T-cell (primary cell): ENCODE measurements around the gene SUGP1. TPM values are rescaled to one million over a fixed set of nuclear protein-coding genes. Genes with fewer than 3 reads are reported as not detected.
"Not testable (repeated sequence)": the region's sequence is repeated elsewhere in the genome, so short reads cannot be mapped to it uniquely, and the experiment has no call there.

Experiments used
- ATAC-seq, 4 experiments: fragments of 200-7000 bp in 3 of 4; fragments of 150-1000 bp in 1 of 4; cut with Tn5 transposase; replicated peaks in 1 of 4; 1 replicate in 3 of 4; 2 replicates in 1 of 4; pipeline ENCODE4 v1.10.0; 2021; ENCODE audit warnings: moderate library complexity in 3 of 4, mild to moderate bottlenecking in 2 of 4, moderate number of reproducible peaks in 1 of 4
- CTCF ChIA-PET, 2 donors: fragments of 300-600 bp; sonication (Branson Sonifier 250); formaldehyde crosslinking; loops; one replicate each; lab custom pipeline; 2022; ENCODE audit warnings: antibody characterized with exemption in 2 of 2; lab: Charles Lee
- POLR2A ChIA-PET, 2 donors: fragments of 300-600 bp; sonication (Branson Sonifier 250); formaldehyde crosslinking; loops; one replicate each; lab custom pipeline; 2022; ENCODE audit warnings: antibody characterized with exemption in 2 of 2; lab: Charles Lee
- DNase-seq, 35 experiments: peaks; one replicate each; pipeline versions ENCODE4 v3.0.0 to v3.0.0-alpha.2; 2013 to 2023
- H3K27ac ChIP-seq: one replicate; pipeline ENCODE4 v1.5.1; 2013; ENCODE audit warnings: low read length
- H3K27me3 ChIP-seq, 2 experiments: replicated peaks in 1 of 2; 1 replicate in 1 of 2; 2 replicates in 1 of 2; pipeline versions ENCODE4 v1.6.1 to v1.7.0; 2013; ENCODE audit warnings: low read length in 1 of 2, mixed read lengths in 1 of 2; ENCODE audit not compliant: control insufficient read depth in 2 of 2, insufficient read depth in 2 of 2; ENCODE audit errors: extremely low read depth in 1 of 2
- H3K36me3 ChIP-seq, 2 donors: 1 replicate in 1 of 2; 2 replicates in 1 of 2; pipeline versions ENCODE4 v1.6.1 to v1.7.0; 2013; ENCODE audit warnings: low read length in 1 of 2; ENCODE audit not compliant: control insufficient read depth in 2 of 2, insufficient read depth in 1 of 2; ENCODE audit errors: extremely low read depth in 1 of 2
- H3K4me1 ChIP-seq, 2 experiments: 1 replicate in 1 of 2; 2 replicates in 1 of 2; pipeline versions ENCODE4 v1.6.1 to v1.7.0; 2013; ENCODE audit warnings: low read length in 2 of 2, mixed read lengths in 1 of 2; ENCODE audit not compliant: insufficient read depth in 2 of 2, control insufficient read depth in 1 of 2; ENCODE audit errors: extremely low read depth in 1 of 2
- H3K4me3 ChIP-seq, 2 donors: 1 replicate in 1 of 2; 2 replicates in 1 of 2; pipeline versions ENCODE4 v1.5.1 to v1.7.0; 2013; ENCODE audit warnings: mild to moderate bottlenecking in 2 of 2, low read length in 1 of 2, moderate library complexity in 1 of 2; ENCODE audit not compliant: control insufficient read depth in 1 of 2; ENCODE audit errors: extremely low read depth in 1 of 2
- H3K9me3 ChIP-seq: 2 replicates; pipeline ENCODE4 v1.7.0; 2013
- H3K27ac Mint-ChIP-seq, 2 donors: one replicate each; pipeline ENCODE4 v1.8.0; 2020 to 2021; ENCODE audit warnings: mild to moderate bottlenecking in 2 of 2, mixed read lengths in 2 of 2
- H3K27me3 Mint-ChIP-seq, 2 donors: one replicate each; pipeline ENCODE4 v1.8.0; 2021 to 2022; ENCODE audit warnings: mixed read lengths in 2 of 2
- H3K36me3 Mint-ChIP-seq: one replicate; pipeline ENCODE4 v1.8.0; 2021; ENCODE audit warnings: mixed read lengths
- H3K4me1 Mint-ChIP-seq, 3 donors: one replicate each; pipeline ENCODE4 v1.8.0; 2020 to 2022; ENCODE audit warnings: mixed read lengths in 3 of 3, mild to moderate bottlenecking in 1 of 3
- H3K4me3 Mint-ChIP-seq, 3 donors: one replicate each; pipeline ENCODE4 v1.8.0; 2020 to 2022; ENCODE audit warnings: mild to moderate bottlenecking in 3 of 3, mixed read lengths in 3 of 3, moderate library complexity in 3 of 3
- H3K9me3 Mint-ChIP-seq, 3 donors: one replicate each; pipeline ENCODE4 v1.8.0; 2020 to 2022; ENCODE audit warnings: mixed read lengths in 3 of 3
- WGBS: methylation state at CpG from one replicate; pipeline ENCODE4 v1.1.5; 2013; ENCODE audit warnings: missing lambda C conversion rate; ENCODE audit not compliant: insufficient coverage; 5-methylcytosine and 5-hydroxymethylcytosine counted together
- total RNA-seq, 35 experiments: library from RNA in 6 of 35; stranded (reverse) in 6 of 35; fragments of 120-200 nt in 1 of 35; gene quantifications; one replicate each; pipeline versions ENCODE4 v1.2.1 to v1.2.4 and lab custom pipeline; 2013 to 2026

The SUGP1 gene
- total RNA-seq, 5 donors from 2014 or later (not counting 1 experiment from before 2014, with no cell fraction given) = 59.5 to 89.8 (median 87.4) TPM

DNA sequence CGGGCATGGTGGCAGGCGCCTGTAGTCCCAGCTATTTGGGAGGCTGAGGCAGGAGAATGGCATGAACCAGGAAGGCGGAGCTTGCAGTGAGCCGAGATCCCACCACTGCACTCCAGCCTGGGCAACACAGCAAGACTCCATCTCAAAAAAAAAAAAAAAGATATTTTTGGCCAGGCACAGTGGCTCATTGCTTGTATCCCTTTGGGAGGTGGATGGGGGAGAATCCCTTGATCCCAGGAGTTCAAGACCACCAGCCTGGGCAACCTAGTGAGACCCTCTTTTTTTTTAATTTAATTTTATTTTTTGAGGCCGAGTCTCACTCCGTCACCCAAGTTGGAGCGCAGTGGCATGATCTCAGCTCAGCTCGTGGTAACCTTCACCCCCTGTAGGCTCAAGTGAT is 30.4 kb upstream of the SUGP1 start:
- H3K4me1 ChIP-seq, H3K4me1 Mint-ChIP-seq, H3K27me3 ChIP-seq, POLR2A ChIA-PET, H3K27me3 Mint-ChIP-seq, H3K27ac ChIP-seq, DNase-seq, H3K27ac Mint-ChIP-seq, H3K4me3 ChIP-seq, H3K4me3 Mint-ChIP-seq, H3K9me3 ChIP-seq, ATAC-seq, H3K9me3 Mint-ChIP-seq: not testable (repeated sequence)
- H3K36me3 ChIP-seq = peaks cover 43 to 91% of the 10 kb centered on the region in 2 donors
- no CpG with 5 or more reads among the region's 8 CpGs for WGBS
- CTCF ChIA-PET = interaction anchor here in 1 of 2 donors (0.6 kb wide), 2 partner anchors 14 to 139 kb away, joined by 3 read pairs; no protein-coding TSS in a partner anchor
- peaks cover 34% of the 10 kb centered on the region for H3K36me3 Mint-ChIP-seq

DNA sequence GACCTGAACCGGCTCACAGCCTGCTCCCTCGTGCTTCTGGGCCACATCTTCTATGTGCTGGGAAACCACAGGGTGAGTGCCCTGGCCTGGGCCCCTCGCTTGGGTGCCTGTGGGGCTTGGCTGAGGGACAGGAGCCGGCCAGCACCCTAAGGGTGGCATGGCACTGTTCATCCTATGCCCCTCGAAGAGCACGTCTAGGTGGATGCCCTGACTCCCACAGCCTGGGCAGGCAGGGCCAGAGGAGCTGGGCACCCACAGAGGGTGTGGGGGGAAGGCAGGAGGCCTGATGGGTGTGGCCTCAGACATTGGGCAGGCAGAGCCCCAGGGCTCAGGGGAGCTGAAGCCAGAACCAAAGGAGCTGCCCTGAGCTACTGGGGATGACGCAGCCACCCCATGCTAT is 29.1 kb upstream of the SUGP1 start:
- ChIA-PET CTCF (interaction anchor here in 1 of 2 donors (0.7 kb wide), 1 partner anchor 46 kb away, joined by 6 read pairs; no protein-coding TSS in a partner anchor), POLR2A (no interaction called here)
- Mint-ChIP-seq H3K27ac (no peak overlapping the region), H3K36me3 (peaks cover 39% of the 10 kb centered on the region), H3K9me3 (no peaks in the 10 kb centered on the region), H3K27me3 (no peaks in the 10 kb centered on the region), H3K4me3 (no peak overlapping the region), H3K4me1 (no peaks in the 10 kb centered on the region)
- ATAC-seq (no peak), DNase-seq (no peak)
- Histone ChIP-seq H3K4me3 (no peak overlapping the region), H3K9me3 (no peaks in the 10 kb centered on the region), H3K27ac (no peak overlapping the region), H3K4me1 (no peaks in the 10 kb centered on the region), H3K27me3 (no peaks in the 10 kb centered on the region), H3K36me3 (peaks cover 36 to 91% of the 10 kb centered on the region in 2 donors)
- WGBS = 95% methylated on average over 5 of the region's 7 CpGs

DNA sequence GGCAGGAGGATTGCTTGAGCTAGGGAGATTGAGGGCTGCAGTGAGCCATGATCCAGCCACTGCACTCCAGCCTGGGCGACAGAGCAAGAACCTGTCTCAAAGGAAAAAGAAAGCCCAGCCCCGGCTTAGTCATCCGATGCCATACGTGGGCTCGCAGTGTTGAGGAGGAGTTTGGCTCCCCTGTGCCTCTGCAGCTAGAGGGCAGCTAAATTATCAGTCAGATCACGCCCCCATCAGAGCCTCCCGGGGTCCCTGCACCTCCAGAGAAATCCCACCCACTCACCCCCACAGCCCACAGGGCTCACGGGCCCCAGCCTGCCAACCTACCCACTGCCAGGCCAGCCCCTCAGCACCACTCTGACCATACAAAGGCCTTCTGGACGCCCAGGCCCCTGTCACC is 28.0 kb upstream of the SUGP1 start:
- ATAC-seq = peak in 1 of 4 experiments; percentile 13
- no peak overlapping the region for H3K4me3 ChIP-seq
- 90% methylated on average over 6 of the region's 9 CpGs for WGBS
- Mint-ChIP-seq H3K4me1 (no peaks in the 10 kb centered on the region), H3K4me3 (no peak overlapping the region), H3K36me3 (peaks cover 39% of the 10 kb centered on the region), H3K27ac (no peak overlapping the region), H3K27me3 (no peaks in the 10 kb centered on the region), H3K9me3 (no peaks in the 10 kb centered on the region)
- no peak for DNase-seq
- ChIA-PET CTCF (no interaction called here), POLR2A (no interaction called here)
- H3K27ac ChIP-seq = no peak overlapping the region
- H3K4me1 ChIP-seq = no peaks in the 10 kb centered on the region
- H3K36me3 ChIP-seq = peaks cover 40 to 89% of the 10 kb centered on the region in 2 donors
- H3K9me3 ChIP-seq = no peaks in the 10 kb centered on the region
- H3K27me3 ChIP-seq = no peaks in the 10 kb centered on the region

DNA sequence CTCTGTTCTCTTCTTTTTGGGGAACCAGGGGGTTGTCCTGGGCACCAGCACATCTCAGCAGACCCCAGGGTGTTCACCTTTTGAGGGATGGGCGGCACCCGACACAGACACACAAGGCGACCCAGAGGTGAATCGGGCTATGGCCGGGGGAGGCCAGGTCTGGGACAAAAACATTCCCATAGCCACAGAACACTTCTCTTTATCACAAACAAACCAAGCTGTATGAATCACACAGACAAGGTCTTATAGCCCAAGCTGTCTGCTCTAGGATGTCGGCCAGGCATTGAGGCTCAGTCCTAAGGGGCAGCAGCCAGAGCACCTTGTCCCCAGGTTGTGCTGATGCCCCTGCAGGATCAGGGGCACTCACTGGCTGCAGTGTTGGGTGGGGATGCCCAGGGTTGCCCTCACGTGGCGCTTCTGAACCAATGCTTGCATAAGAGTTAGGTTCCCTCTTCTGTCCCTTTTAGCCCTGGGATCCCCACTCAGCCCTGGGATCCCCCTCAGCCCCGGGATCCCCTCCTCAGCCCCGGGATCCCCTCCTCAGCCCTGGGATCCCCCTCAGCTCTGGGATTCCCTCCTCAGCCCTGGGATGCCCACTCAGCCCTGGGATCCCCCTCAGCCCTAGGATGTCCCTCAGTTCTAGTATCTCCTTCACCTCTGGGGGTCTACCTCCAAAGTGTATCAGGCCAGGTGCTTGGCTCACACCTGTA is 27.2 kb upstream of the SUGP1 start:
- no peak overlapping the region for H3K27ac ChIP-seq
- H3K36me3 ChIP-seq = peaks cover 38 to 89% of the 10 kb centered on the region in 2 donors
- ChIA-PET POLR2A (interaction anchor here in 1 of 2 donors (0.6 kb wide), 2 partner anchors 173 to 555 kb away, joined by 3 to 6 read pairs; no protein-coding TSS in a partner anchor), CTCF (no interaction called here)
- H3K4me3 ChIP-seq = no peak overlapping the region
- no peaks in the 10 kb centered on the region for H3K4me1 ChIP-seq
- 100% methylated on average over 3 of the region's 10 CpGs for WGBS
- H3K27me3 Mint-ChIP-seq = no peaks in the 10 kb centered on the region
- no peak for ATAC-seq
- H3K36me3 Mint-ChIP-seq = peaks cover 36% of the 10 kb centered on the region
- H3K9me3 Mint-ChIP-seq = no peaks in the 10 kb centered on the region
- H3K27ac Mint-ChIP-seq = no peak overlapping the region
- H3K4me3 Mint-ChIP-seq = no peak overlapping the region
- DNase-seq = no peak
- H3K4me1 Mint-ChIP-seq = no peaks in the 10 kb centered on the region
- no peaks in the 10 kb centered on the region for H3K27me3 ChIP-seq
- no peaks in the 10 kb centered on the region for H3K9me3 ChIP-seq

DNA sequence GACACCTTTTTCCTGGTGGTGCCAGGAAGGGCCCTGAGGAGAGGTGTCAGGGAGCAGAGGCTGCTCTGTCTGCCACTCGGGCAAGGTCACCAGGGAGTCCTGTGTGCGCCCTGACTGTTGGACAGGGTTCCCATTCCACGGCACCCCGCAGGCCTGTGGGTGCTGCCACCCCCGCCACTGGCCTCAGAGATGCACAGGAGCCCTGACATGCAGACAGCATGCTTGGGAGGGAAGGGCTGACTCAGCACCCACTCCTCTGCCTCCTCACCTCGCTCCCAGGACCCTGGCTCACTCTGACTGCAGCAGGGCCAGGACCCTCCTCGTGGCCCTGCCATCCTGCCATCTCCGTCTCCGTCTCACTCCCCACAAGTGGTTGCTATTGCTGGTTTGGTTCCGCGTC is 25.7 kb upstream of the SUGP1 start:
- POLR2A ChIA-PET = no interaction called here
- no peaks in the 10 kb centered on the region for H3K27me3 ChIP-seq
- H3K4me3 Mint-ChIP-seq = no peak overlapping the region
- no peak overlapping the region for H3K4me3 ChIP-seq
- H3K4me1 Mint-ChIP-seq = no peaks in the 10 kb centered on the region
- no peaks in the 10 kb centered on the region for H3K4me1 ChIP-seq
- no peaks in the 10 kb centered on the region for H3K9me3 ChIP-seq
- CTCF ChIA-PET = no interaction called here
- H3K27ac Mint-ChIP-seq = no peak overlapping the region
- H3K9me3 Mint-ChIP-seq = no peaks in the 10 kb centered on the region
- no peaks in the 10 kb centered on the region for H3K27me3 Mint-ChIP-seq
- H3K27ac ChIP-seq = no peak overlapping the region
- peaks cover 42 to 91% of the 10 kb centered on the region in 2 donors for H3K36me3 ChIP-seq
- no peak for DNase-seq
- ATAC-seq = no peak
- 93% methylated on average over 11 of the region's 11 CpGs for WGBS
- peaks cover 33% of the 10 kb centered on the region for H3K36me3 Mint-ChIP-seq

DNA sequence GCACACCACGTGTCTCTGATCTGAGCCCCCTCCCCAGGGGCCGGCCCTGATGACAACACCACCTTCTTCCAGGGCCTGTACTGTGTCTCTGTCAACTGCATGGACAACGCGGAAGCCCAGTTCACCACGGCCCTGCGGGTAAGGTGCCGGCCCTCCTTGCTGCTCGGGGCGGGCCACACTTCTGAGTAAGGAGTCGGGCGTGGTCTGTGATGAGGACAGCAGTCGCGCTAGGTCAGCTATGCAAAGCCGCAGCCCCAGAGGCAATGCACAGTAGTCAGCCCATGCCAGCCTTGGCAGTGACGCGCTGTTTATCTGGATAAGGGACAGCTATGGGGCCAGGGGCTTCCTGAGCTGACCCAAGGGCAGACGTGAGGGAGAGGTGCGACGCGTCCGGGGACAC is 24.9 kb upstream of the SUGP1 start:
- ATAC-seq (no peak), DNase-seq (no peak)
- Histone ChIP-seq H3K4me1 (no peaks in the 10 kb centered on the region), H3K9me3 (no peaks in the 10 kb centered on the region), H3K36me3 (peaks cover 41 to 91% of the 10 kb centered on the region in 2 donors), H3K4me3 (no peak overlapping the region), H3K27ac (no peak overlapping the region), H3K27me3 (no peaks in the 10 kb centered on the region)
- Mint-ChIP-seq H3K9me3 (no peaks in the 10 kb centered on the region), H3K36me3 (peaks cover 33% of the 10 kb centered on the region), H3K4me1 (no peaks in the 10 kb centered on the region), H3K4me3 (no peak overlapping the region), H3K27ac (no peak overlapping the region), H3K27me3 (no peaks in the 10 kb centered on the region)
- CTCF ChIA-PET = no interaction called here
- POLR2A ChIA-PET = interaction anchor here in 1 of 2 donors (0.6 kb wide), 1 partner anchor 289 kb away, joined by 3 read pairs; no protein-coding TSS in a partner anchor
- 96% methylated on average over 21 of the region's 21 CpGs for WGBS
